ENCODE measurements around the gene PPP4R3A.
"Not testable (repeated sequence)": the region's sequence is repeated elsewhere in the genome, so short reads cannot be mapped to it uniquely, and the experiment has no call there.

Gene PPP4R3A

DNA sequence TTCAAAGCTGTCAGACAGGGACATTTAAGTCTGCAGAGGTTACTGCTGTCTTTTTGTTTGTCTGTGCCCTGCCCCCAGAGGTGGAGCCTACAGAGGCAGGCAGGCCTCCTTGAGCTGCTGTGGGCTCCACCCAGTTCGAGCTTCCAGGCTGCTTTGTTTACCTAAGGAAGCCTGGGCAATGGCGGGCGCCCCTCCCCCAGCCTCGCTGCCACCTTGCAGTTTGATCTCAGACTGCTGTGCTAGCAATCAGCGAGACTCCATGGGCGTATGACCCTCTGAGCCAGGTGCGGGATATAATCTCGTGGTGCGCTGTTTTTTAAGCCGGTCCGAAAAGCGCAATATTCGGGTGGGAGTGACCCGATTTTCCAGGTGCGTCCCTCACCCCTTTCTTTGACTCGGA, 73.8 kb downstream of the PPP4R3A start:
- not testable (repeated sequence) for DNase-seq

DNA sequence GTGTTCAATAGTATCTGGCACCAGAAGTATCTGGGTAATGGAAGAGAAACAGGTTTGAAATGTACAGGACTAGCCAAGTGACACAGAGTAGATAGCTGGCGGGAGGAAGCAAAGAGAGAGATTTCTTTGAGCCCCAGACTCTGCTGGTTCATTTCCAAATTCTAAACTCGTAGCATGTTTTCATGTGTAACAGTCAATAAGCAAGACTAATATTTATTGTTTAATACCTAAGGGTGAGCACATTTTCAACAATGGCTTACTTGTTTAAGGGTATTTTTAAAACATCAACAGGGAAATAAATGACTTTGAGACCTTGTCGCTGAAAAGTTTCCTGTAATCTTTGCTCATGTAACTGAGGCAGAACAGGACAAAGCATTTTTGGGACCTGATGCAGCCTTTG, 80.7 kb downstream of the PPP4R3A start:
- no peak for DNase-seq

GRCh38 chr14:91428931-91429330, 81.2 kb downstream of the PPP4R3A start:
- DNase-seq, result not testable (repeated sequence)

- DNase-seq, result not testable (repeated sequence)
These were observed 84.6 kb downstream of the PPP4R3A start for GRCh38 chr14:91425531-91425944.

- DNase-seq, result no peak
These were observed 85.1 kb downstream of the PPP4R3A start for GRCh38 chr14:91424813-91425530.

DNA sequence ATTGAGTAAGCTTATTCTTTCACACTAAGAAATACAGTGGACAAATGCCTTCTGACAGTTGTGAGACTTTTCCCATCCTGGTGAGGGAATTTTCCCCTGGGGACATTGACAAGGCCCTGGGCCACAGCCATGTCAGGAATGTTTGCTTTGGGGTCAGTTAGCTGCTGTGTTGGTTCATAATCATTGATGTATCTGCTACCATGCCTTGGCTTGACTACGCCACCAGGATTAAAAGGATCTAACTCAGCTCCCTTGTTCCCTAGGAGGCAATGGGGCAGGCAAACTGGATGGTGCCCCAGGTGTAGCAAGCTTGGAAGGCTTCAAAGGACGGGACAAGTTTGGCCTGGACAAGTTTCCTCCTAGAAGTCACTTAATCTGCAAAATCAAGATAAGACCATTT, 89.4 kb downstream of the PPP4R3A start:
- DNase-seq, result no peak

DNA sequence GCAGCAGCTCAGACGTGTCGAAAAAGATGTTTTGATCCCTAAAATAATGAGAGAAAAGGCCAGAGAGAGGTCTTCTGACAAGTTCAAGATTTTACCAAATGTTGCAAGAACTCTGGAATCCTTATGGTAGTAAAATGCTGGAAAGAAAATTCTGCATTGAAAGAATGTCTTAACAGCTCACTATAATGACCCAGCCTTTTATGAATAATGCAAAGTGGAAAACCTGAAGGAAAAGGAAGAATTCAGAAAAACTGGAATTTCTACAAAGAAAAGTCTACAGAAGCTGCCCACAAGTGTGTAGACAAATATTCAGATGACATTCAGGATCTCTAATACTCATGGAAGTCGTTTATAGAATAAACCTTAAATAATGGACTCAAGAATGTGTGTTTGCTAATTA, 90.7 kb downstream of the PPP4R3A start:
- DNase-seq, result no peak

GRCh38 chr14:91419044-91419397, 91.1 kb downstream of the PPP4R3A start:
- DNase-seq, result no peak

GRCh38 chr14:91418387-91419043, 91.6 kb downstream of the PPP4R3A start:
- DNase-seq, result peak; percentile 33

- DNase-seq, result peak; percentile 21
These were observed 92.1 kb downstream of the PPP4R3A start for GRCh38 chr14:91417983-91418386.

DNA sequence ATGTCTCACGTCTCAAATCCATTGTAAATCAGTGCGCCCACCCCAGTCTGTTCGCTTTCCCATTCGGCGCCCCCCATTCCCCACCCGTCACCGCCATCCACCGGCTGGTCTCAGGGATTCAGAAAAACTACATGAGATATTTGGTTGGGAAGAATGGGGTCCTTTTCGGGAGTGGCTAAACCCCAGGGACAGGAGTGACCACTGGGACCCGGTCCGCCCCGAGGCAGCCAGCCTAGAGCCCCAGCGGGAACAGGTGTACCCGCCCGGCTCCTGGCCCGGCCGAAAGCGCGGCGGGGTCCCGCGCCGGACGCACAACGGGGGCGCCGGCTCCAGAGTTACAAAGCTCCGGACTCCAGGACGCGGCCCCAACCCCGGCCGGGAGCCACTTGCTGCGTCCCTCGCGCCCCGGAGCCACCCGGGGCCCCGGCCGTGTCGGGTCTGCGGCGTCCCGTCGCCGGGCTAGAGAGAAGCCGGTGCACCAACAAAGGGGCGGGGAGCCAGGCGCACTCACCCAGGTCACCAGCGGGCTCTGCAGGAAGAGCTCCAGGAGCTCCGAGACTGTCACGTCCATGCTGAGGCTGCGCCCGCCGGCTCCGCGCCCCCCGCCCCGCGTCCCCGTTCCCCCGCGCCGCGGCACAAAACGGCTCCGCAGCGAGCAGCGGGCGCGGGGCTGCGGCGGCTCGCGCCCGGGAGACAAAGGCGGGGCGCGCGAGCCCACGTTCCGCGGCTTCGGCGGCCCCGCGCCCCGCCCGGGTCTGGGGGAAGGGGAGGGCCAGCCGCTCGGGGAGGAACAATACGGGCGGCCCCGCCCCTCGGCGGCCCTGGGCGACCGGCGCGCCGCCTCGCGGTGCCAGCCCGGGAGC, 92.8 kb downstream of the PPP4R3A start, which contains the start of gene CCDC88C:
CCDC88C (minus strand) TSS at position 701 of the 863 bp plus-strand sequence; CDS start at position 571, 130 bp downstream.
- peak; percentile 23 for DNase-seq

DNA sequence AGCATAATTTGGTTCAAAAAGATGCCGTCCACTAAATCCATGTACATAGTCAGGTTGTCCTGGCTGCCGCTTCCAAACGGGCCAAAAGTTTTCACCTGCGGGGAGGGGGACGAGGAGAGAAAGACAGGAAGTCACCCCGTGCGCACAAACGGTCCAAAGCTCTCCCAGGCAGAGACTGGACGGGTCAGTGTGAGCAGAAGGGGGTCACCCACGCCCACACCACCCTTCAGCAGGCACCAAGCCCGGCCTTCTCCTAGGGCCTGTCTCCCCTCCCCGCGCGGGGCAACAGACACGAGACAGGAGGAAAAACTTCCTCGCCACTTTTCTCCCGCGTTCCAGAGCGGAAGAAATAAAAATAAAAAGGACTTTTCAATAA, 93.4 kb downstream of the PPP4R3A start:
- DNase-seq, result no peak

DNA sequence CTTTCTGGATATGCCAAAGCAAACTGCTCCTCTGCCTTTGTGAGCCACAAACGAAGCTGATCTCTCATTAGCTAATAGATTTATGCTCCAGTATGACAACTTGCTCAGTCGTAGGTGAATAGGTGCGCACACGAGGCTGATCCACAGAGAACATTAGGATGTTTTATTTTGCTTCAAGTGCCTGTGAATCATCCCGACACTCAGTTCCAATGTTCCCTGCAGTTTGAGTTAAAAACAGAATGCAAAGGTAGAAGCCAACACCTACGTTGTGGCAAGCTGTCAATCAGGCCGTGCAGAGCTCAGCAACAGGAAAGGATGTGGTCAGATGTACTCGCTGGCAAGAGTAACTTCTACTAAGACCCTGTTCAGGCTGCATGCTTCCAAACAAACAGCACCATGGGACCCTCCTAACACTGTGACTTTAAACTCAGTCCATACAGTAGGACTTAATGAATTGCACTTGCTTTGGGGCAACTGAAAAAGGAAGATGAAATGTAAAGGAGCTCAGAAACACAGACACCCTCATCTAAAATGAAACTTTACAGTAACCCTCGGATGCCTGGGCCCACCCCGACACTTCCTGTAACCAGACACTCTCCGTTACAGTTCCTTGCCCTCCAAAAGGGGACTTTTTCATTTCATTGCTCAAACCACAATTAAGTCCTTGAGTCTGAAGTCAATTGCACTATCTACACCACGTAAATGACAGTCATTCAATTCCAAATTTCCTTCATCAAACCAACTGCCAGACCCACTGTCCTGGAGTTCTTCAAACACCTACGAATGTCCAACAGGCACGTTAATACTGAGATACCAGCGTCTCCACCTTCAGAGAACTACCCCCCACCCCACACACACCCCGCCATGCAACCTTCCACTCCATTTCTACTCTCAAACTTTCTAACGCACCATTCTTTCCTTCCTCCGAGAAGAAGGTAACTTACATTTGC, 94.0 kb downstream of the PPP4R3A start:
- DNase-seq, result no peak

GRCh38 chr14:91414475-91414833, 95.7 kb downstream of the PPP4R3A start:
- no peak for DNase-seq

- no peak for DNase-seq
These were observed 96.3 kb downstream of the PPP4R3A start for GRCh38 chr14:91413547-91414474.

GRCh38 chr14:91412939-91413338, 97.2 kb downstream of the PPP4R3A start:
- DNase-seq, result no peak

DNA sequence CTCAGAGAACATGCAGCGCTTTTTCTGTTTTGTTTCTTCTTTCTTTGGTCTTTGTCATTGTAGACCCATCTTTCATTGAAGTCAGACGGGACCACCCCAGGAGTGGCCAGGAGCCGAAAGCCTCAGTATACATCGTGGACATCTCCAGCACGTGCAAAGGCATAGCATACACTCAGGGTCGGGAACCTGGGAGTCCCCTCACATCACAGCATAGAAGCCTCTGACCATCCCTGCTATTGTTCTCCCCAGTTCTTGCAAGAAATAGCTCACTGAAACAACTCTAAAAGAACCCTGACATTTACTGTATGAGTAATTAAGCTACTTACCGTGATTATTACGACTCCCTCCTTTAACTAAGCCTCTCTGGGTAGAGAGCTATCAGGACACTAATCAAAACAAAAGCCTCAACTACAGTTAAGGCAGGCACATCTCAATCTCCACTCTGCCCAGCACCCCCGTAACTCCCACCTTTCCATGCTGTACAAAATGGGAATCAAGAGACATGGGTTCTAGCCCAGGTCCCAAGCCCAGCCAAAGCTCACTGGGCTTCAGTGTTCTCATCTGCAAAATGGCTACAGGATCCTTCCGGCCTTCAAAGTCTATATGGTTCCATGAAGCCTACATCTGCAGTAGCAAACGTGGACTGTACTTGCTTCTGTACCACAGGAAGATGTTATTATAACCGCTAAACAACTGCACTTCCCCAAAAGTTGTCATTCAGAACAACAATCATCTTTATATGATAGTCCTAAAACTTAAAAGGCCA, 99.2 kb downstream of the PPP4R3A start:
- no peak for DNase-seq

GRCh38 chr14:91409928-91410718, 100.0 kb downstream of the PPP4R3A start:
- no peak for DNase-seq

DNA sequence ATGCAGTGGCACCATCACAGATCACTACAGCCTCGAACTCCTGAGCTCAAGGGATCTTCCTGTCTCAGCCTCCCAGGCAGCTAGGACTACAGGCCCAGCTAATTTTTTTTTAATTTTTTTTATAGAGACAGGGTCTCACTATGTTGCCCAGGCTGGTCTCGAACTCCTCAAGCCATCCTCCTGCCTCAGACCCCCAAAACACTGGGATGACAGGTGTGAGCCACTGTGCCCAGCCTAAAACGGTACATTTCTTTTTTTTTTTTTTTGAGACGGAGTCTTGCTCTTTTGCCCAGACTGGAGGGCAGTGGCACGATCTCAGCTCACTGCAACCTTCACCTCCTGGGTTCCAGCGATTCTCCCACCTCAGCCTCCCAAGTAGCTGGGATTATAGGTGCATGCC, 100.9 kb downstream of the PPP4R3A start:
- DNase-seq, result not testable (repeated sequence)

All from fibroblast of skin of abdomen (primary cell).